T-helper 2 cell treated with Interferon-gamma antibody and Interleukin-4, amounts not matched to agents 5 μg/mL and 100 μg/mL, for 36 hours (primary cell): ENCODE results near the gene COL5A1.
"Not testable (repeated sequence)": the region's sequence is repeated elsewhere in the genome, so short reads cannot be mapped to it uniquely, and the experiment has no call there.

Experiments used
- DNase-seq: peaks from one replicate; pipeline ENCODE4 v3.0.0; 2021; ENCODE audit warnings: low spot score
- H3K27ac Mint-ChIP-seq: one replicate; pipeline ENCODE4 v1.8.0; 2021; ENCODE audit warnings: mild to moderate bottlenecking, mixed read lengths
- H3K27me3 Mint-ChIP-seq: one replicate; pipeline ENCODE4 v1.8.0; 2021; ENCODE audit warnings: low read depth, mixed read lengths
- H3K36me3 Mint-ChIP-seq: one replicate; pipeline ENCODE4 v1.8.0; 2021; ENCODE audit warnings: low read depth, mixed read lengths
- H3K4me1 Mint-ChIP-seq: one replicate; pipeline ENCODE4 v1.8.0; 2021; ENCODE audit warnings: low read depth, mixed read lengths
- H3K4me3 Mint-ChIP-seq: one replicate; pipeline ENCODE4 v1.8.0; 2022; ENCODE audit warnings: mild to moderate bottlenecking, moderate library complexity, mixed read lengths
- H3K9me3 Mint-ChIP-seq: one replicate; pipeline ENCODE4 v1.8.0; 2021; ENCODE audit warnings: mixed read lengths

The COL5A1 gene

DNA sequence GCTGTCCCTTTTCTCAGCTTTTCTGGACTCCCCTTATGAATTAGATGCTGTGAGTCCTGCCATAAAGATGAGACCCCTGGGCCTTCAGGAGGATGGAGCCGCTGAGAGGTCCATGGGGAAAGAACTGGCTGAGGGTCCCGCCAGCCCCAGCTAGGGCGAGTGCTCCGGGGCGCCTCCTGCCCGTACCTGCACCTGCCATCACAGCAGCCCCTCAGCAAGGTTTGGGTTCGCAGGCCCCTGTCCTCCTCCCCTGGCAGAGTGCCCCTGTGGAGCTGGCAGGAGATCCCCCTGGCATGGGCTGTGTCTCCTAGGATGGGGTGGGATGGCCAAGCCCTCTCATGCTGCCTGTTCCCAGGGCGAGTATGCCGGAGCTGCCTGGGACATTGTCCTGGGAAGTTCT, 64.2 kb downstream of the COL5A1 start:
- no peaks in the 10 kb centered on the region for H3K4me1 Mint-ChIP-seq
- H3K9me3 Mint-ChIP-seq: no peaks in the 10 kb centered on the region
- DNase-seq: no peak
- no peaks in the 10 kb centered on the region for H3K36me3 Mint-ChIP-seq
- H3K4me3 Mint-ChIP-seq: no peak overlapping the region
- no peaks in the 10 kb centered on the region for H3K27me3 Mint-ChIP-seq
- H3K27ac Mint-ChIP-seq: no peak overlapping the region

DNA sequence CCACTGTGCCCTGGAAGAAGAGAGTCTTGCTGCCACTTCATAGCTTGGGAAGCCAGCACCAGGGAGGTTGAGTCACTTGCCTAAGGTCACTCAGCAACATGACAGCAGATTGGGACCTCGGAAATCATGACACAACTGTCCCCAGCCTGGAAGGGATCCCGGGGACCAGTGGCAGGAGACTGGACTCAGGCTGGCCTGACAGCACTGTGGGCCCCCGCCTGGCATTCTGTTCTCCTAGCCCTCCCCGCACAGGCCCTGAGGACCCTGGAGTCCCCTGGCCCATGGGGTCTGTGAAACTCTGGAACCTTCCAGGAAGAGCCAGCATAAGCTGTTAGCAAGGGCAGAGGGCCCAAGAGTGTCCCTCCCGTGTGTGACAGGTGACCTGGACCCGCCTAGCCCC, 64.9 kb downstream of the COL5A1 start:
- DNase-seq: no peak
- no peak overlapping the region for H3K4me3 Mint-ChIP-seq
- H3K9me3 Mint-ChIP-seq: no peaks in the 10 kb centered on the region
- H3K36me3 Mint-ChIP-seq: no peaks in the 10 kb centered on the region
- H3K27ac Mint-ChIP-seq: no peak overlapping the region
- no peaks in the 10 kb centered on the region for H3K27me3 Mint-ChIP-seq
- no peaks in the 10 kb centered on the region for H3K4me1 Mint-ChIP-seq

DNA sequence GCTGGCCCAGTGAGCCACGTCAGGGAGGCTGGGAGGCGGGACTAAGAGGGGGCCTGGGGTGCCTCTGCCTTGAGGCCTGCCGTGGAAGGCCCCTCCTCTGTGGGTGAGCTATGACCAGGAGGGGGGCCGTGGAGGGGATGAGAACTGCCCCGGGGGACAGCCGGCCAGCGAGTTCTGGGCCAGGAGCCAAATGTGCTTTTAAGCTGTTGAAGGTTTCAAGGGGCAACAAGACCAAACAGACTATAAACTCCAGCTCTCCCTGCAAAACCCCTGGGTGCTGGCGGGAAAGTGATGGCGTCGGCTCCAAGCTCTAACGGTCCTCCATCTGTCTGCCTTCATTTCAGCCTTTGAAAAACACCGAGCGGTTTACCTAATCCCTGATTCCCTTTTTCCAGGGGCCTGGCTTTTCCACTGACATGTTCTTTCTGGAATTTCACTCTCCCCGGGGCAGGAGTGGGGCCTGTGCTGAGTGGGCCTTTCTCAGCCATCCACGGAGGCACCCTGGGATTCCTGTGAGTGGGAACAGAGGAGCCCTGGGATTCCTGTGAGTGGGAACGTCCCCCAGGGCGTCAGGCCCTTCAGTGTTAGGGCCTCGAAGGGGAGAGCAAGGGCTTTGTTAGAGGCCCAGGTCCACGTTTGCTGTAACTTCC, 65.6 kb downstream of the COL5A1 start:
- no peaks in the 10 kb centered on the region for H3K9me3 Mint-ChIP-seq
- no peaks in the 10 kb centered on the region for H3K27me3 Mint-ChIP-seq
- H3K4me1 Mint-ChIP-seq: no peaks in the 10 kb centered on the region
- H3K36me3 Mint-ChIP-seq: no peaks in the 10 kb centered on the region
- no peak overlapping the region for H3K4me3 Mint-ChIP-seq
- no peak overlapping the region for H3K27ac Mint-ChIP-seq
- DNase-seq: no peak

- Mint-ChIP-seq H3K9me3 (peaks cover under 1% of the 10 kb centered on the region), H3K4me1 (no peaks in the 10 kb centered on the region), H3K27me3 (no peaks in the 10 kb centered on the region), H3K36me3 (no peaks in the 10 kb centered on the region), H3K27ac (no peak overlapping the region), H3K4me3 (no peak overlapping the region)
- no peak for DNase-seq
These were observed 66.4 kb downstream of the COL5A1 start for GRCh38 chr9:134707731-134708671.

GRCh38 chr9:134708672-134709038, 67.1 kb downstream of the COL5A1 start:
- H3K4me1 Mint-ChIP-seq: no peaks in the 10 kb centered on the region
- H3K9me3 Mint-ChIP-seq: peaks cover 7% of the 10 kb centered on the region
- H3K27ac Mint-ChIP-seq: no peak overlapping the region
- no peak overlapping the region for H3K4me3 Mint-ChIP-seq
- no peaks in the 10 kb centered on the region for H3K36me3 Mint-ChIP-seq
- no peaks in the 10 kb centered on the region for H3K27me3 Mint-ChIP-seq
- no peak for DNase-seq

- Mint-ChIP-seq H3K27ac (no peak overlapping the region), H3K27me3 (no peaks in the 10 kb centered on the region), H3K4me3 (no peak overlapping the region), H3K36me3 (peaks cover 2% of the 10 kb centered on the region), H3K9me3 (peaks cover 14% of the 10 kb centered on the region), H3K4me1 (no peaks in the 10 kb centered on the region)
- DNase-seq: no peak
These were observed 68.1 kb downstream of the COL5A1 start for GRCh38 chr9:134709512-134710270.

- Mint-ChIP-seq H3K4me3 (no peak overlapping the region), H3K36me3 (peaks cover 2% of the 10 kb centered on the region), H3K27me3 (no peaks in the 10 kb centered on the region), H3K27ac (no peak overlapping the region), H3K9me3 (peaks cover 14% of the 10 kb centered on the region), H3K4me1 (no peaks in the 10 kb centered on the region)
- DNase-seq: no peak
These were observed 68.6 kb downstream of the COL5A1 start for GRCh38 chr9:134710271-134710540.

- no peak for DNase-seq
- H3K4me3 Mint-ChIP-seq: no peak overlapping the region
- peaks cover 14% of the 10 kb centered on the region for H3K9me3 Mint-ChIP-seq
- no peak overlapping the region for H3K27ac Mint-ChIP-seq
- no peaks in the 10 kb centered on the region for H3K4me1 Mint-ChIP-seq
- H3K27me3 Mint-ChIP-seq: no peaks in the 10 kb centered on the region
- H3K36me3 Mint-ChIP-seq: peaks cover 2% of the 10 kb centered on the region
These were observed 69.3 kb downstream of the COL5A1 start for GRCh38 chr9:134710901-134711300.

GRCh38 chr9:134712243-134712642, 70.6 kb downstream of the COL5A1 start:
- H3K4me3 Mint-ChIP-seq: no peak overlapping the region
- no peaks in the 10 kb centered on the region for H3K27me3 Mint-ChIP-seq
- H3K36me3 Mint-ChIP-seq: peaks cover 2% of the 10 kb centered on the region
- DNase-seq: no peak
- H3K9me3 Mint-ChIP-seq: peaks cover 14% of the 10 kb centered on the region
- peak overlapping the region; percentile 55 for H3K27ac Mint-ChIP-seq
- H3K4me1 Mint-ChIP-seq: no peaks in the 10 kb centered on the region

DNA sequence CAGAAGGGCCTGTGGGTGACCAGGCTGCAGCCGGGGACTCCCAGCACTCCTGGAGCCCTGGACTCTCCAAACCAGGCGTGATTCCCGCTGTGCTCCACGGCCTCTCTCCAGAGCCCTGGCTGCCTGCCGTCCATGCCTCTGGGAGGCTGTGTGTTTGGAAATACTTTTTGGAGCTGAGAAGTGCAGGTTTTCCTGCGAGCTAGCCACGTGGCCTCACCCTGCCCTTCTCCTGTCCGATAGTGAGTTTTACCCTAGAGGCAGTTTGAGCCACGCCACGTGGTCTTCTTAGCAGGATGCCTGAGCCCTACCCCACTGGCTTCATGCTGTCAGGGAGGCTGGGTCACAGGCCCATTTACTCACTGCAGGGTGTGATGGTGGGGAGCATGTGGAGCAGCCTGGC, 71.3 kb downstream of the COL5A1 start:
- Mint-ChIP-seq H3K27me3 (no peaks in the 10 kb centered on the region), H3K4me1 (no peaks in the 10 kb centered on the region), H3K4me3 (no peak overlapping the region), H3K9me3 (peaks cover 14% of the 10 kb centered on the region), H3K36me3 (peaks cover 2% of the 10 kb centered on the region), H3K27ac (no peak overlapping the region)
- no peak for DNase-seq

GRCh38 chr9:134715536-134715935, 73.9 kb downstream of the COL5A1 start:
- H3K27ac Mint-ChIP-seq, H3K4me1 Mint-ChIP-seq, H3K36me3 Mint-ChIP-seq, H3K27me3 Mint-ChIP-seq, DNase-seq, H3K4me3 Mint-ChIP-seq: not testable (repeated sequence)
- H3K9me3 Mint-ChIP-seq: peaks cover 14% of the 10 kb centered on the region

- Mint-ChIP-seq H3K4me3 (no peak overlapping the region), H3K4me1 (no peaks in the 10 kb centered on the region), H3K27ac (no peak overlapping the region), H3K27me3 (no peaks in the 10 kb centered on the region), H3K9me3 (peaks cover 14% of the 10 kb centered on the region), H3K36me3 (peaks cover 2% of the 10 kb centered on the region)
- DNase-seq: no peak
These were observed 74.5 kb downstream of the COL5A1 start for GRCh38 chr9:134716067-134716466.

- Mint-ChIP-seq H3K9me3 (peaks cover 14% of the 10 kb centered on the region), H3K27ac (no peak overlapping the region), H3K36me3 (peaks cover 2% of the 10 kb centered on the region), H3K4me1 (no peaks in the 10 kb centered on the region), H3K4me3 (no peak overlapping the region), H3K27me3 (no peaks in the 10 kb centered on the region)
- no peak for DNase-seq
These were observed 75.5 kb downstream of the COL5A1 start for GRCh38 chr9:134717056-134717455.

DNA sequence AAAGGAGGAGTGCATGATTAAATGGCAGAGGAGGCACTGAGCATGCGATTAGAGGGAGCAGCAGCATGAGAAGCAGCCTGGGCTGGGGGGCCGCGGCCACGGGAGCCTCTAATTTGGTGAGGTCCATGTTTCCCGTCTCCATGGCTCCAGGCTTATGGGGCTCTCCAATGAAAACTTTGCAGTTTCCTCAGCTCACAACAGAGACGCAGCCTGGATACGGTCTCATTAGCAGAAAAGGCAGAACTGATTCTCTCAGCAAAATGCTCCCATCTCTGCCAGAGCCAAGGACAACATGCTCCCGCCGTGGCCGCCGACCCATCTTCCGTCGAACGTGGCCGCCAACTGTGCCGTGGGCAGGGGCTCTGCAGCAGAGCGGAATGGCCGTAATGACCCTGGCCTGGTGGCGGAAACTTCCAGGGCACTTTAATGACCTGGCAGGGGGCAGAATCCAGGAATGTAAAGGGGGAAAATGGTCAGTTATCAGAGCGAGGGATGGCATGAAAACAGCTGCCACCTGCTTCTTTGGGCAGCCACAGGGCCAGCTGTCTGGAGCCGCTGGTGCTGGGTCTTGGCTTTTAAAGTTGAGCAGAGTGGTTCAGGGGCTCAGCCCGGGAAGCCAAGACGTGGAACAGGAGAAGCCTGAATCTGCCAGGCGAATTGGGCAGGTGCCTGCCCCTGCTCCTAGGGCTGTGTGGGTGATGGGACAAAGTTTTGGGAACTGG, 76.5 kb downstream of the COL5A1 start:
- Mint-ChIP-seq H3K36me3 (peaks cover 2% of the 10 kb centered on the region), H3K27me3 (peaks cover 3% of the 10 kb centered on the region), H3K9me3 (peaks cover 13% of the 10 kb centered on the region), H3K4me3 (no peak overlapping the region), H3K27ac (no peak overlapping the region), H3K4me1 (peaks cover under 1% of the 10 kb centered on the region)
- DNase-seq: no peak
